AG09309 (cell line): Measurements from ENCODE around the gene MPZL1.

ENCODE experiments used
- DNase-seq: peaks from one replicate; pipeline ENCODE4 v3.0.0-alpha.2; 2010; ENCODE audit warnings: low read depth
- H3K4me3 ChIP-seq: 2 replicates; pipeline ENCODE4 v1.5.1; 2011; ENCODE audit warnings: mild to moderate bottlenecking, low read depth, low read length, moderate library complexity; ENCODE audit not compliant: control insufficient read depth
- CTCF ChIP-seq: IDR thresholded peaks from 2 replicates; pipeline ENCODE4 v1.5.1; 2011; ENCODE audit warnings: mild to moderate bottlenecking, low read depth, low read length, inconsistent platforms; ENCODE audit not compliant: insufficient read depth, control insufficient read depth; ENCODE audit errors: missing control alignments

The MPZL1 gene

DNA sequence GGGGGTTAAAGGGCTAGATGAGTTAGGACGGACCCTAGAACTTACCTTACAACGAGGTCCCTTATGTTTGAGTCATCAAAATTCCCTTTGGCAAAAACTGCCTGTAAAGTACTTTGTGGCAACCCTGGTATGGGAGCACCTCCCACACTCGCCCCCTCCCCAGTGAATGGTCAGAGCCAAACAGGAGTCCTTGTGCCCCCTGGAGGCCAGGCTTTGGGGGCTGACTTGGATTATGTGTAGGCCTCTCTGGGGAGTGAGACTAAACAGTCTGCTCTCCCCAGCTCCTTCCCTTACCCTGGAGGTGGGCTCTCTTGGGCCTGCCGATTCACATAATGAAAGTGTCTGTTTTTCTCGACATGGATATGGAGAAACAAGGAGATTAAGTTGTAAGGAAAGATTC, 110.9 kb downstream of the MPZL1 start:
- TF ChIP-seq CTCF: no peak
- H3K4me3 ChIP-seq: no peak overlapping the region
- DNase-seq: no peak

GRCh38 chr1:167833904-167834303, 112.1 kb downstream of the MPZL1 start:
- TF ChIP-seq CTCF: no peak
- no peak for DNase-seq
- H3K4me3 ChIP-seq: no peak overlapping the region

DNA sequence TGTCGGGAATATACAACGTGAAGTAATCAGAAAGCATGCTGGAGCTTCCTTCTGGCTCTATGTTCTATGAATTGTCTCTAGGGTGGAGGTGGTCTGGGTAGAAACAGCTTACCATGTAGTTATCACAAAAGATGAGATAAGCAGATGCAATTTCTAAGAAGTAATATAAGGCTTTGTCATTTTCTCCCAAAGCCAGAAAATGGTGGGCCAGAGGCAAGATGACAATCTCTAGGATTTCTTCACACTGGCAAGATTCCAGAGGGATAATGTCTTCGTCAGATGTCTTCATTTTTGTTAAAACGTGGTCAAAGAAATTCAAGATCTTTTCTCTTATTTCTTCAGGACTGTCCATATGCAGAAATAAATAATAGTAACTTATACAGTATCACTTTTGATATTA, 114.4 kb downstream of the MPZL1 start:
- H3K4me3 ChIP-seq: no peak overlapping the region
- TF ChIP-seq CTCF: no peak
- no peak for DNase-seq

DNA sequence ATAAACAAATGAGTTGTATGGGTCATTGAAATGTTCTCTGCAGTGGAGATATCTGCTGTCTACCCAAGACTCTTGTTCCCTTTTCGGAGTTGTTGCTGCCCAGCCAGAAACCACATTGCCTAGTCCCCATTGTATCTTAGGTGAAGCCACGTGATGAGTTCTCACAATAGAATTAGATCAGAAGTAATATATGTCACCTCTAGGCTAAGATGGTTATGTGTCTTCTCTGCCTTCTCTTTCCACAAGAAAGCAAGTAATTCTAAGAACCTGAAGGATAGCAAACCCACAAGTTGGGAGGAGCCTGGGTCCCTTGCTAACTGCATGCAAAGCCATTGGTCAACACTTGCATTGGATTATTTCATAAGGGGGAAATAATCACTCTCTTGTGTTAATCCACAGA, 115.5 kb downstream of the MPZL1 start:
- no peak for TF ChIP-seq CTCF

GRCh38 chr1:167839009-167839408, 117.2 kb downstream of the MPZL1 start:
- no peak for DNase-seq

More for the DNA sequence above, 115.5 kb downstream of the MPZL1 start:
- DNase-seq: no peak
- H3K4me3 ChIP-seq: no peak overlapping the region

More at GRCh38 chr1:167839009-167839408, 117.2 kb downstream of the MPZL1 start:
- H3K4me3 ChIP-seq: no peak overlapping the region
- TF ChIP-seq CTCF: no peak
